Measurements from ENCODE around the gene PABPN1L.

- TF ChIP-seq CTCF (IDR thresholded peaks at IDR 0.05): no peak
- TF ChIP-seq POLR2AphosphoS5 (IDR thresholded peaks at IDR 0.05): no peak
Measured at GRCh38 chr16:88908307-88908706, 41.8 kb upstream of the PABPN1L start.
